Breast epithelium (tissue), 4 donors: Measurements from ENCODE around the gene ATG101. TPM values are rescaled to one million over a fixed set of nuclear protein-coding genes. Genes with fewer than 3 reads are reported as not detected.

Source experiments
- DNase-seq, 2 donors: peaks; one replicate each; pipeline ENCODE4 v3.0.0-alpha.2; 2019; ENCODE audit warnings: low spot score in 2 of 2
- H3K27ac ChIP-seq, 2 donors: fragments of 200-600 bp; sonication (generic) in 1 of 2; one replicate each; pipeline ENCODE4 v1.5.1; 2016 to 2019; ENCODE audit warnings: mild to moderate bottlenecking in 1 of 2
- H3K27me3 ChIP-seq, 2 donors: fragments of 200-600 bp; sonication (generic) in 1 of 2; one replicate each; pipeline versions ENCODE4 v1.5.1 to v1.6.0; 2017 to 2019; ENCODE audit warnings: control low read depth in 1 of 2, mild to moderate bottlenecking in 1 of 2
- H3K36me3 ChIP-seq: fragments of 200-600 bp; one replicate; pipeline ENCODE4 v1.5.1; 2019
- H3K4me1 ChIP-seq, 2 donors: fragments of 200-600 bp; sonication (generic); one replicate each; pipeline ENCODE4 v1.5.1; 2016 to 2019; ENCODE audit warnings: control low read depth in 1 of 2
- H3K4me3 ChIP-seq, 3 donors: fragments of 200-600 bp; sonication (generic); 1 replicate in 2 of 3; 2 replicates in 1 of 3; pipeline ENCODE4 v1.5.1; 2016 to 2019; ENCODE audit warnings: mild to moderate bottlenecking in 3 of 3, moderate library complexity in 2 of 3
- H3K9me3 ChIP-seq, 2 donors: fragments of 200-600 bp; sonication (generic) in 1 of 2; one replicate each; pipeline ENCODE4 v1.5.1; 2016 to 2019; ENCODE audit warnings: control low read depth in 1 of 2
- CTCF ChIP-seq, 3 donors: fragments of 450-650 bp; IDR thresholded peaks; one replicate each; pipeline ENCODE4 v1.5.1; 2016 to 2017; ENCODE audit warnings: antibody characterized with exemption in 3 of 3, mild to moderate bottlenecking in 3 of 3, moderate library complexity in 3 of 3
- POLR2A ChIP-seq: fragments of 450-650 bp; IDR thresholded peaks from one replicate; pipeline ENCODE4 v1.6.1; 2016; ENCODE audit warnings: antibody characterized with exemption, mild to moderate bottlenecking, moderate library complexity
- POLR2AphosphoS5 ChIP-seq, 3 donors: sonication (generic); formaldehyde crosslinking; IDR thresholded peaks; one replicate each; pipeline ENCODE4 v1.6.1; 2017; ENCODE audit warnings: antibody characterized with exemption in 3 of 3
- intact Hi-C: fragments of 100-400 bp; cut with DNase I; formaldehyde crosslinking; loops from one replicate; pipeline ENCODE4 v1.15.1; 2023; ENCODE audit warnings: low total_unique reads
- total RNA-seq, 3 donors: library from RNA; depleted of rRNA; stranded (reverse); fragments of >200 nt; gene quantifications; one replicate each; pipeline ENCODE4 v1.1.0, GENCODE V29; 2016

Gene ATG101
- total RNA-seq, 3 donors from 2014 or later: 35.0 to 54.2 (median 39.7) TPM

DNA sequence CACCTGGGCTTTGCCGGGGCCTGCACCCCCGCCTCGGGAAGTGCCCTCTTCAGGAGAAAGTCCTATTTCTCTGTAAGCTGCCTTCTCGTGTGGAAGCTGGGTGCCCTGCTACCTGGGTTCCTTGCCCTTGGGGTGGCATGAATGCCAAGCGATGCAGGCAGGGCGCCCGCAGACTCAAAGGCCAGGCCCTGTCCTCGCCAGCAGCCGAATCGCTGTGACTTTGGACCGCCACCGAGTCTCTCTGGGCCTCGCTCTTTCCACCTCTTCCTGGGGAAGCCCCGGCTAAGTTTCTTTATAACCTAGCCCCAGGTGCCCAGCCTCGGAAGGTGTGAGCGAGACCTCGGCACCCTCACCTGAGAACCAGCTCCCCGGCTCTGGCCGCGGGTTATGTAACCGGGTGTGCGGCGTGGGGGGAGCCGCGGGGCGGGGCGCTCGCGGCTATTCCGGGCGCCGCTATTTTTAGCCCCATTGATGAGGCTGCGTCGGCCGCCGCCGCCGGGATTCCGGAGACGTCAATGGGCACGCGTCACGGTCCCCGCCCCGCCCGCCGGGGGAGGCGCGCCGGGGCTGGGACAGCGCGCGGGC, 33.1 kb upstream of the ATG101 start:
- H3K4me1 ChIP-seq: peaks cover 10 to 16% of the 10 kb centered on the region in 2 donors
- peak overlapping the region; percentile 90 to 93 for H3K27ac ChIP-seq

GRCh38 chr12:52037248-52037861, 32.4 kb upstream of the ATG101 start:
- H3K4me1 ChIP-seq: peaks cover 11 to 15% of the 10 kb centered on the region in 2 donors
- peak overlapping the region; percentile 66 to 90 (median 75) for H3K4me3 ChIP-seq
- DNase-seq: peak; percentile 68 to 75
- no peaks in the 10 kb centered on the region for H3K36me3 ChIP-seq
- H3K9me3 ChIP-seq: no peaks in the 10 kb centered on the region
- intact Hi-C loops: no loop called here
- TF ChIP-seq CTCF (IDR thresholded peaks at IDR 0.05) (no peak), POLR2A (no peak), POLR2AphosphoS5 (IDR thresholded peaks at IDR 0.05) (peak in 2 of 3 donors; percentile 51 to 72)
- no peaks in the 10 kb centered on the region for H3K27me3 ChIP-seq
- peak overlapping the region; percentile 89 to 93 for H3K27ac ChIP-seq

More for the DNA sequence above, 33.1 kb upstream of the ATG101 start:
- TF ChIP-seq CTCF (IDR thresholded peaks at IDR 0.05) (no peak), POLR2A (no peak), POLR2AphosphoS5 (IDR thresholded peaks at IDR 0.05) (peak; percentile 46 to 86 (median 79))
- no peaks in the 10 kb centered on the region for H3K9me3 ChIP-seq
- intact Hi-C loops: no loop called here
- DNase-seq: peak; percentile 79 to 82
- H3K4me3 ChIP-seq: peak overlapping the region; percentile 25 to 90 (median 66)
- H3K27me3 ChIP-seq: no peaks in the 10 kb centered on the region
- no peaks in the 10 kb centered on the region for H3K36me3 ChIP-seq

- H3K9me3 ChIP-seq: no peaks in the 10 kb centered on the region
- peaks cover 9 to 21% of the 10 kb centered on the region in 2 donors for H3K4me1 ChIP-seq
- peak overlapping the region; percentile 8 to 89 for H3K27ac ChIP-seq
- no peaks in the 10 kb centered on the region for H3K36me3 ChIP-seq
- H3K27me3 ChIP-seq: no peaks in the 10 kb centered on the region
- no peak for TF ChIP-seq POLR2A
- TF ChIP-seq POLR2AphosphoS5 (IDR thresholded peaks at IDR 0.05): no peak
- TF ChIP-seq CTCF (IDR thresholded peaks at IDR 0.05): no peak
- DNase-seq: no peak
- peak overlapping the region in 2 of 3 donors; percentile 75 to 90 for H3K4me3 ChIP-seq
- intact Hi-C loops: no loop called here
These were observed 31.3 kb upstream of the ATG101 start for GRCh38 chr12:52038447-52038846.

- TF ChIP-seq CTCF (IDR thresholded peaks at IDR 0.05) (no peak), POLR2A (no peak), POLR2AphosphoS5 (IDR thresholded peaks at IDR 0.05) (no peak)
- Histone ChIP-seq H3K9me3 (no peaks in the 10 kb centered on the region), H3K4me3 (no peak overlapping the region), H3K27ac (peak overlapping the region; percentile 92 to 94), H3K27me3 (no peaks in the 10 kb centered on the region), H3K36me3 (no peaks in the 10 kb centered on the region), H3K4me1 (peaks cover 14 to 39% of the 10 kb centered on the region in 2 donors)
- no peak for DNase-seq
- intact Hi-C loops: no loop called here
These were observed 28.7 kb upstream of the ATG101 start for GRCh38 chr12:52041035-52041434.

DNA sequence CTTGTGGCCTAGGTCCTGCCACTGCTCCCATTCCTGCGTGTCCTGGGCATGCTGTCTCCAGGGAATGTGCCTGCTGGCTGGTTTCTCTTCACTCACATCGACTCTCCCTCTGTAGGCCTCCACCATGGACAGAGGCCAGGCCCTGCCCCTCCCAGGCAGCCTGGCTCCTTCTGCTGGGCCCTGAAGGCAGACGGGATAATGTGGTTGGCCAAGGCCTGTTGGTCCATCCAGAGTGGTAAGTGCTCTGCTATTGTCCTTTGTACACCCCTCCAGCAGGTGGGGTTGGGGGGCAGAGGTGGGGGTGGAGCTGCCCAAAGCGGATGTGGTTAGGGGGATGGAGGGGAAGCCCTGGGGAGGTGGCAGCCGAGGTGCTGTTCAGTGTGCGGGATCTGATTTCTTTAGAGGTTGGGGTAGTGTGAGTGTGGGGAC, 28.1 kb upstream of the ATG101 start:
- intact Hi-C loops: no loop called here
- H3K9me3 ChIP-seq: no peaks in the 10 kb centered on the region
- no peaks in the 10 kb centered on the region for H3K27me3 ChIP-seq
- H3K36me3 ChIP-seq: no peaks in the 10 kb centered on the region
- TF ChIP-seq POLR2AphosphoS5 (IDR thresholded peaks at IDR 0.05) (peak in 1 of 3 donors; percentile 11), CTCF (IDR thresholded peaks at IDR 0.05) (no peak)
- peak; percentile 72 to 77 for DNase-seq
- H3K27ac ChIP-seq: peak overlapping the region; percentile 92 to 94
- H3K4me3 ChIP-seq: no peak overlapping the region
- H3K4me1 ChIP-seq: peaks cover 10 to 37% of the 10 kb centered on the region in 2 donors
